GM12891 (cell line): ENCODE data around the gene RGL1.

ENCODE experiments used
- PAX5 ChIP-seq: IDR thresholded peaks from 2 replicates; pipeline ENCODE4 v1.6.1; 2011; ENCODE audit warnings: low read length, moderate library complexity, mild to moderate bottlenecking; ENCODE audit not compliant: insufficient read depth, severe bottlenecking
- POLR2A ChIP-seq: IDR thresholded peaks from 2 replicates; pipeline ENCODE4 v1.6.1; 2011; ENCODE audit warnings: low read depth, low read length, control low read depth
- POLR2AphosphoS5 ChIP-seq: IDR thresholded peaks from 2 replicates; pipeline ENCODE4 v1.6.1; 2011; ENCODE audit warnings: low read depth, low read length, control low read depth
- POU2F2 ChIP-seq: IDR thresholded peaks from 2 replicates; pipeline ENCODE4 v1.6.1; 2011; ENCODE audit warnings: low read depth, mild to moderate bottlenecking, control low read depth, low read length, moderate library complexity
- SPI1 ChIP-seq: IDR thresholded peaks from 2 replicates; pipeline ENCODE4 v1.6.1; 2011; ENCODE audit warnings: low read depth, low read length, control low read depth
- TAF1 ChIP-seq: IDR thresholded peaks from 2 replicates; pipeline ENCODE4 v1.6.1; 2011; ENCODE audit warnings: low read depth, low read length, control low read depth

DNA sequence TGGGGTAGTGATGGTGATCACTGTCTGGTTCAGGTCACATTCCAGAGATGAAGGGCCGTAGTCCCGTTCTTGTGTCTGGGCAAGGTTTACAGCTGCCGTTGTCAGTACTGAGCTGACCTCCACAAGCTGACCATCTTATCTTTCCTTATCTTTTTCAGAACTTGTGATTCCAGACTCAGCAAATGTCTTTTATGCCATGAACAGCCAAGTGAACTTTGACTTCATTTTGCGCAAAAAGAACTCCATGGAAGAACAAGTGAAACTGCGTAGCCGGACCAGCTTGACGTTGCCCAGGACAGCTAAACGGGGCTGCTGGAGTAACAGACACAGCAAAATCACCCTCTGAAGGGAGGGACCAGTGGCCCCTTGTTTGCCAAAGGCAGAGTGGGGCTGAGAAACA lies 121.0 kb downstream of the RGL1 start:
- TF ChIP-seq POLR2AphosphoS5 (no peak), POLR2A (no peak), TAF1 (no peak), POU2F2 (no peak), SPI1 (no peak), PAX5 (no peak)
